Erythroblast (primary cell): Measurements from ENCODE around the gene EDC4.

ENCODE experiments used
- GATA1 ChIP-seq: IDR thresholded peaks from 2 replicates; pipeline ENCODE4 v1.6.1; 2011; ENCODE audit warnings: low read depth, mild to moderate bottlenecking, control low read depth, low read length, moderate library complexity
- POLR2A ChIP-seq: IDR thresholded peaks from 2 replicates; pipeline ENCODE4 v1.6.1; 2011; ENCODE audit warnings: mild to moderate bottlenecking, low read length

DNA sequence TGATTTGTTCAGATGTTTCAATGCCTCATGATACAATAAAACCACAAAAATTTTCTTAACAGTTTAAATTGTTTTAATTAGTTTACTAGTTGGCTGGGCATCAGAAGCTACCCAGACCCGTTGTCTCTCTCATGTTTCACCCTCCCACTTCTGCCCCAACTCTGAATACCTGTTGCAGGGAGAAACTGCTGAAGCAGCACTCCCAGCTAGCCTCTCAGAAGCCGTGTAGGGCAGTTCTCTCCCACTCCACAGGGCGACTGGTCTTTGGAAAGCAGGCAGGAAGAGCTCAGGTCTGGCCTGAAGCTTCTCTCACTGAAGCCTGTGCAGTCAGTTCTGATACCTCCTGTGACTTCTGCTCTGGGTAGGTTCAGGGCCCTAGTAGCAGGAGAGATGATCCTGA, 1.6 kb upstream of the EDC4 start:
- TF ChIP-seq POLR2A (no peak), GATA1 (no peak)
